HG03571 (cell line): ENCODE data around the gene PGPEP1.
A peak's percentile ranks its signal among the peaks of the same experiment; 100 is the strongest.
"Not testable (repeated sequence)": the region's sequence is repeated elsewhere in the genome, so short reads cannot be mapped to it uniquely, and the experiment has no call there.

Experiments used
- ATAC-seq: cut with Tn5 transposase; IDR thresholded peaks from one replicate; pipeline ENCODE4 v1.9.1; 2021; ENCODE audit not compliant: unreplicated experiment

PGPEP1 gene

GRCh38 chr19:18389726-18390064, 49.3 kb downstream of the PGPEP1 start:
- ATAC-seq = no peak

- no peak for ATAC-seq
These were observed 49.9 kb downstream of the PGPEP1 start for GRCh38 chr19:18390065-18390907.

- ATAC-seq = no peak
These were observed 51.2 kb downstream of the PGPEP1 start for GRCh38 chr19:18391509-18392075.

GRCh38 chr19:18392417-18392816, 52.0 kb downstream of the PGPEP1 start:
- ATAC-seq = no peak

- ATAC-seq = no peak
These were observed 52.5 kb downstream of the PGPEP1 start for GRCh38 chr19:18392926-18393325.

- no peak for ATAC-seq
These were observed 53.4 kb downstream of the PGPEP1 start for GRCh38 chr19:18393836-18394235.

GRCh38 chr19:18396471-18397241, 56.3 kb downstream of the PGPEP1 start:
- ATAC-seq = no peak

- ATAC-seq = no peak
These were observed 57.1 kb downstream of the PGPEP1 start, which contains the start of gene LRRC25 for GRCh38 chr19:18397242-18398202. TSS of gene LRRC25 (minus strand) at chr19:18397622. CDS start at chr19:18396963, 659 bp downstream.

GRCh38 chr19:18399008-18399407, 58.6 kb downstream of the PGPEP1 start:
- ATAC-seq = no peak

- ATAC-seq = no peak
These were observed 61.2 kb downstream of the PGPEP1 start for GRCh38 chr19:18401580-18402112.

GRCh38 chr19:18402455-18403248, 62.3 kb downstream of the PGPEP1 start:
- ATAC-seq = not testable (repeated sequence)

GRCh38 chr19:18405754-18406153, 65.4 kb downstream of the PGPEP1 start:
- not testable (repeated sequence) for ATAC-seq

GRCh38 chr19:18406749-18407148, 66.4 kb downstream of the PGPEP1 start:
- ATAC-seq = no peak

- peak; percentile 70 for ATAC-seq
These were observed 67.7 kb downstream of the PGPEP1 start for GRCh38 chr19:18408053-18408476.

- ATAC-seq = no peak
These were observed 72.3 kb downstream of the PGPEP1 start for GRCh38 chr19:18412610-18413239.

- ATAC-seq = no peak
These were observed 74.2 kb downstream of the PGPEP1 start for GRCh38 chr19:18414504-18415177.

GRCh38 chr19:18415178-18415867, 74.9 kb downstream of the PGPEP1 start:
- ATAC-seq = no peak

- ATAC-seq = no peak
These were observed 76.4 kb downstream of the PGPEP1 start for GRCh38 chr19:18416778-18417249.
